GM18508 (cell line): ENCODE data around the gene RIPK4.
"Not testable (repeated sequence)": the region's sequence is repeated elsewhere in the genome, so short reads cannot be mapped to it uniquely, and the experiment has no call there.

Experiments used
- ATAC-seq: cut with Tn5 transposase; IDR thresholded peaks from one replicate; pipeline ENCODE4 v1.9.1; 2021; ENCODE audit warnings: moderate number of reproducible peaks; ENCODE audit not compliant: insufficient read depth, unreplicated experiment

The RIPK4 gene

DNA sequence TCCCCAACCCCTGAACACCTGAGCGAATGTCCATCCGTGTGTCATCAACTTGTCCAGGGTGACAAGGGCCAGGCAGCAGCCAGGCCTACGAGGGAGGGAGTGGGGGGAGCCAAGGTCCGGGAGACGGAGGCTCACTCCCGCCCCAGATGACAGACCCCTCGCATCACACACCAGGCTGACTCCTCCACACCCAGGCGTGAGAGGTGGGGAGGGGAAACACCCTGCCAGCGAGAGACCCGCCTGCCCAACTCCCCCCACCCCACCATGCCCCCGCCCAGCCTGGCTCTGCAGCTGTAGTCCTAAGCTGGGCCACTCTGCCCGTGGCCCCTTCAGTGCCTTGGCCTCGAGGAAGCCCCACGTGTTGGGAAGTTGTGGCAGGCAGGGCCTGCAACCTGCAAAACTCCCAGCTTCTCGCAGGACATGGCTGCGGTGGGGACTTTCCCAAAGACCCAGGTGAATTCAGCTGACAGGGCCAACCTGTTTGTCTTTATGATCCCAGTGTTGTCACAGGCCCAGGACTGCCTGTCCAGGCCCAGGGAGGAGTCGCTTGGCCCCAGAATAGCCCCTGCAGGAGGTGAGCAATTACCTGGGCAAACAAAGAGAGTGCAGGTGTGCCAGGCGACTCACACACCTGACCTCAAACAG is 62.9 kb downstream of the RIPK4 start:
- ATAC-seq: no peak

DNA sequence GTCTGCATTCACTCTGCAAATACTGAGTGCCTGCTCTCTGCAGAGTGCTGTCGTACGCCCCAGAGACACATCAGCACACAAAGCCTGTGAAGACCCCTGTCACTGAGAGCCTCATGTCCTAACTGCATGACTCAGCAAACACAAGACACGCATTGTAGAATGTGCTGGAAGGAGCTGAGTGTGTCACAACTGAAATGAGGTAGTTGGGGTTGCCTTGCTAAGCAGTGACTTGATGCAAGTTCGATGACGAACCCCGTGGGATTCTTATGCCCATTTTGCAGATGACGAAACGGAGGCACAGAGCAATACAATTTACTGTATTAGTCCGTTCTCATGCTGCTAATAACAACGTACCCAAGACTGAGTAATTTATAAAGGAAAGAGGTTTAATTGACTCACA is 65.1 kb downstream of the RIPK4 start:
- ATAC-seq: no peak

GRCh38 chr21:41699311-41699710 is 67.5 kb downstream of the RIPK4 start:
- no peak for ATAC-seq

DNA sequence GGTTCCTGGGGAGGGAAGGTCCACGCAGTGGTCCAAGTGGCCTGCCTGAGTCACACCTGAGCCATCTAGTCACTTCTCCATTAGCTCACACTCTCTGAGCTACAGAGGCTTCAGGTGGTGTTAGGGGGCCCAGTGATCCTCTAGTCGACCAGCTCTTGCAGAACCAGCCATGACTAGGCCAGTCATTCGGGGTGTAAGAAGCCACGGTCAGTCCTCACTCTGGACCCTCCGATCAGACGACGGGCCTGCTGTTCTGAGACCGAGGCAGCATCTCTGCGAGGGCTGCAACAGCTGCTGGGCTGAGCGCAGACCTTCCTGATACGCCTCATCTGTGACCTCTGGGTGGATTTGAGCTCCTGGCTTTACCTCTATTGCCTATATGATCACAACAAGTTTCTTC is 68.8 kb downstream of the RIPK4 start:
- ATAC-seq: no peak

GRCh38 chr21:41695513-41695912 is 71.3 kb downstream of the RIPK4 start:
- ATAC-seq: no peak

- not testable (repeated sequence) for ATAC-seq
Observed at GRCh38 chr21:41694042-41694441, 72.8 kb downstream of the RIPK4 start.

DNA sequence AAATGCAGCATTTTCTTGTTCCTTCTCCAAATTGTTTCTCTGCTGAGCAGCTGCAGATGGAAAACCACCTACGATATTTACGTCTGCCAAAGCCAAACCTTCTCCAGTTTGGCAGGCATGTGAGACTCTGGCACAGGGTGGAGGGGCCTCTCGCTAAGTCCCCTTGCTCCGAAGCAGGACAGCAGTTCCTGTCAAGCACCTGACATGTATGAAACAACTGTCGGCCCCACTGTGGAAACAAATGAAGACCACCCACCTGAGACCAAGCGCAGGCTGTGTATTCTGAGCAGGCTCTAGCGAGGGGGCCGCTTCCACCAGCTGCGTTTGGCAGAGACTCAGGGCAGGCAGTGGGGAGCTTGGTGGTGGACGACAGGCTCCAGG is 74.7 kb downstream of the RIPK4 start:
- no peak for ATAC-seq

- no peak for ATAC-seq
Observed at GRCh38 chr21:41691205-41692184, 75.4 kb downstream of the RIPK4 start.
